HUES48 (cell line): ENCODE data around the gene RAD51B.

Source experiments
- H3K27ac ChIP-seq: one replicate; pipeline ENCODE4 v1.7.0; 2013; ENCODE audit warnings: low read depth, low read length, inconsistent platforms
- H3K27me3 ChIP-seq: 2 replicates; pipeline ENCODE4 v1.6.1; 2013; ENCODE audit warnings: mild to moderate bottlenecking, low read length; ENCODE audit not compliant: control insufficient read depth, insufficient read depth
- H3K36me3 ChIP-seq: 2 replicates; pipeline ENCODE4 v1.6.1; 2013; ENCODE audit warnings: low read length; ENCODE audit not compliant: control insufficient read depth, insufficient read depth
- H3K4me1 ChIP-seq: 2 replicates; pipeline ENCODE4 v1.6.1; 2013; ENCODE audit warnings: mild to moderate bottlenecking, low read length; ENCODE audit not compliant: control insufficient read depth, insufficient read depth
- H3K4me3 ChIP-seq: 2 replicates; pipeline ENCODE4 v1.5.1; 2013; ENCODE audit warnings: mild to moderate bottlenecking, low read depth, low read length
- H3K9ac ChIP-seq: 2 replicates; pipeline ENCODE4 v1.6.1; 2013; ENCODE audit warnings: mild to moderate bottlenecking, low read depth, low read length, moderate library complexity
- H3K9me3 ChIP-seq: 2 replicates; pipeline ENCODE4 v1.6.1; 2013; ENCODE audit warnings: low read length; ENCODE audit not compliant: control insufficient read depth, insufficient read depth

The RAD51B gene

GRCh38 chr14:68384335-68384734, 564.8 kb downstream of the RAD51B start:
- Histone ChIP-seq H3K4me3 (no peak overlapping the region), H3K9me3 (no peaks in the 10 kb centered on the region), H3K4me1 (no peaks in the 10 kb centered on the region), H3K27me3 (no peaks in the 10 kb centered on the region), H3K27ac (no peak overlapping the region), H3K9ac (no peak overlapping the region), H3K36me3 (no peaks in the 10 kb centered on the region)

GRCh38 chr14:68384881-68385280, 565.3 kb downstream of the RAD51B start:
- H3K9ac ChIP-seq, result no peak overlapping the region
- no peaks in the 10 kb centered on the region for H3K36me3 ChIP-seq
- no peaks in the 10 kb centered on the region for H3K4me1 ChIP-seq
- no peak overlapping the region for H3K4me3 ChIP-seq
- no peak overlapping the region for H3K27ac ChIP-seq
- H3K9me3 ChIP-seq, result no peaks in the 10 kb centered on the region
- H3K27me3 ChIP-seq, result no peaks in the 10 kb centered on the region

GRCh38 chr14:68386446-68386845, 566.9 kb downstream of the RAD51B start:
- H3K27ac ChIP-seq, result no peak overlapping the region
- no peak overlapping the region for H3K9ac ChIP-seq

GRCh38 chr14:68386950-68387779, 567.6 kb downstream of the RAD51B start:
- no peaks in the 10 kb centered on the region for H3K4me1 ChIP-seq
- H3K27ac ChIP-seq, result no peak overlapping the region
- no peaks in the 10 kb centered on the region for H3K9me3 ChIP-seq
- no peaks in the 10 kb centered on the region for H3K27me3 ChIP-seq
- H3K36me3 ChIP-seq, result no peaks in the 10 kb centered on the region
- no peak overlapping the region for H3K4me3 ChIP-seq
- H3K9ac ChIP-seq, result no peak overlapping the region

More at GRCh38 chr14:68386446-68386845, 566.9 kb downstream of the RAD51B start:
- no peaks in the 10 kb centered on the region for H3K9me3 ChIP-seq
- H3K27me3 ChIP-seq, result no peaks in the 10 kb centered on the region
- H3K36me3 ChIP-seq, result no peaks in the 10 kb centered on the region
- H3K4me1 ChIP-seq, result no peaks in the 10 kb centered on the region
- no peak overlapping the region for H3K4me3 ChIP-seq

- Histone ChIP-seq H3K27me3 (no peaks in the 10 kb centered on the region), H3K9me3 (no peaks in the 10 kb centered on the region), H3K36me3 (no peaks in the 10 kb centered on the region), H3K27ac (no peak overlapping the region), H3K4me1 (peaks cover 12% of the 10 kb centered on the region), H3K4me3 (no peak overlapping the region), H3K9ac (no peak overlapping the region)
Measured at GRCh38 chr14:68389943-68390342, 570.4 kb downstream of the RAD51B start.

GRCh38 chr14:68390741-68391140, 571.2 kb downstream of the RAD51B start:
- no peaks in the 10 kb centered on the region for H3K36me3 ChIP-seq
- H3K4me3 ChIP-seq, result no peak overlapping the region
- H3K27me3 ChIP-seq, result no peaks in the 10 kb centered on the region
- H3K4me1 ChIP-seq, result peaks cover 20% of the 10 kb centered on the region
- no peak overlapping the region for H3K9ac ChIP-seq
- H3K27ac ChIP-seq, result no peak overlapping the region
- no peaks in the 10 kb centered on the region for H3K9me3 ChIP-seq

- Histone ChIP-seq H3K9me3 (no peaks in the 10 kb centered on the region), H3K9ac (no peak overlapping the region), H3K4me1 (peaks cover 24% of the 10 kb centered on the region), H3K27ac (no peak overlapping the region), H3K27me3 (no peaks in the 10 kb centered on the region), H3K36me3 (no peaks in the 10 kb centered on the region), H3K4me3 (no peak overlapping the region)
Measured at GRCh38 chr14:68391311-68392014, 571.9 kb downstream of the RAD51B start.

- Histone ChIP-seq H3K4me1 (peaks cover 27% of the 10 kb centered on the region), H3K9me3 (no peaks in the 10 kb centered on the region), H3K4me3 (no peak overlapping the region), H3K9ac (no peak overlapping the region), H3K27me3 (no peaks in the 10 kb centered on the region), H3K36me3 (no peaks in the 10 kb centered on the region), H3K27ac (no peak overlapping the region)
Measured at GRCh38 chr14:68392393-68393141, 573.0 kb downstream of the RAD51B start.

GRCh38 chr14:68393259-68393658, 573.7 kb downstream of the RAD51B start:
- H3K36me3 ChIP-seq, result no peaks in the 10 kb centered on the region
- peaks cover 27% of the 10 kb centered on the region for H3K4me1 ChIP-seq
- no peak overlapping the region for H3K4me3 ChIP-seq
- no peak overlapping the region for H3K27ac ChIP-seq
- H3K9ac ChIP-seq, result no peak overlapping the region
- H3K27me3 ChIP-seq, result no peaks in the 10 kb centered on the region
- no peaks in the 10 kb centered on the region for H3K9me3 ChIP-seq

- H3K9ac ChIP-seq, result no peak overlapping the region
- H3K36me3 ChIP-seq, result no peaks in the 10 kb centered on the region
- H3K27ac ChIP-seq, result no peak overlapping the region
- H3K27me3 ChIP-seq, result no peaks in the 10 kb centered on the region
- H3K4me3 ChIP-seq, result no peak overlapping the region
- peaks cover 27% of the 10 kb centered on the region for H3K4me1 ChIP-seq
- no peaks in the 10 kb centered on the region for H3K9me3 ChIP-seq
Measured at GRCh38 chr14:68394118-68394763, 574.7 kb downstream of the RAD51B start.
